Measurements from ENCODE around the gene ZIK1. TPM values are rescaled to one million over a fixed set of nuclear protein-coding genes. Genes with fewer than 3 reads are reported as not detected.

ZIK1 gene
- total and polyA plus RNA-seq, 3 donors from 2014 or later: 8.9 to 21.7 (median 15.1) TPM

DNA sequence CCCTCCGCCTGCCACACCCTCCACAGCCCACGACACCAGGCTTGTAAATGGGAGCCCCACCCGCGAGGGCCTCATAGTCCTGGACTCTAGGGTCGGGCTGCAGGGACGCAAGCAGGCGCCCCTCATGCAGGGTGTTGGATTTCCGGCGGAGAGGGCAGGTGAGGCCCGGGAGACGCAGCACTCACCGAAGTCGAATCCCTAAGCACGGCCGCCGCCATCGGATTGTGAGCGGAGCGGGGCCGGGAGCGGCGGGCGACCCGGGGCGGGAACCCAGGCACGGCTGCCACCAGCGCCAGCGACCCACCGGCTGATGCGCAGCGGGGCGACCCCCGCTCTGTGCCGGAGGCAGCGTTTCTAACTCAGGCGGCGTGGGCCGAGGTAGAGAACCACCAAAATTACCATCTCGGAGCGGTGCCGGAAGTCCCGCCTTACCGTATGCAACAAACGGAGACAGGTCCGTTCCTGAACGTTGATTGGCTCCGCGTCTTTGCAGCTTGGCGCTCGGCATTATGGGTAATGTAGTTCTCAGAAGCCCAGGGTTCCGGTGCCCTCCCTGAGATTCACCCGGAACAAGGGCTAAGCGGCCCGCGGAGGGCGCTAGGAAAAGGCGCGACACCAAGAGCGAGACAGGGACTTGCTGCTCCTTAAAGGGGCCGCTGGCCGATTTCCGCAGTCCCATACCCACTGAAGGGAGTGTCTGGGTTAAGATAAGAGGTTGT is 5.3 kb upstream of the ZIK1 start, which contains the start of gene ZNF416:
Gene ZNF416 (minus strand): TSS at position 425 of the 719 bp plus-strand sequence. CDS start 207 bp downstream, at position 218.
- Histone ChIP-seq H3K4me3 (peak within 1 kb of the TSS; percentile 92 to 95), H3K27me3 (no peaks in the 10 kb centered on the region), H3K27ac (peak within 1 kb of the TSS; percentile 63 to 64), H3K9me3 (no peaks in the 10 kb centered on the region), H3K4me1 (peaks cover 5% of the 10 kb centered on the region), H3K36me3 (ENCODE audit: low read depth, missing control alignments) (no peaks in the 10 kb centered on the region)
- TF ChIP-seq POLR2A (IDR thresholded peaks at IDR 0.05) (no peak), CTCF (IDR thresholded peaks at IDR 0.05) (peak in 1 of 3 experiments; percentile 22)
- DNase-seq: peak; percentile 100
- WGBS, 2 donors: 0 to 7% methylated on average over 3 to 60 of the region's 62 CpGs
- intact Hi-C loops (cut with DNase I; ENCODE audit: low total_unique reads): no loop called here

DNA sequence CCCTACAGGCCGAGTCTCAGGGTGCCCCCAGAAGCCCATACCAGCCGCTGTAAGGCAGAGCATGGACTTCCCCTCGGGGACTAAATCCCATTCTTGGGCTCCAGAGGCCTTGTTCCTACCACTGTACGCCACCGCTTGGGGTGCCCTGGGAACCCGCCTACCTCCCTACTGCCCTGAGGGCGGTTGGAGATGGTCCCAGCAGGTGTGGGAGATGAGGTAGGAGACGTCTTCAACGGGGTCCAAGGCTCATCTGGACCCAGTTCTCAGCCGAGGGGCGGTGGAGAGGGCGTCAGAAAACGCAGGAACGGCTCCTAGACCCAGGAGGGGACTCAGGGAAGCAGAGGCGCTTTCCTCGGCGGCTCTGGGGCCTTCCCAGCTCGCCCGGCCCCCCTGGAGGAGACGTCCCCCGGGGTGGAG is 833 bp upstream of the ZIK1 start:
- no peaks in the 10 kb centered on the region for H3K9me3 ChIP-seq
- no peaks in the 10 kb centered on the region for H3K36me3 ChIP-seq (ENCODE audit: low read depth, missing control alignments)
- 17 to 22% methylated on average over 8 to 21 of the region's 21 CpGs for WGBS, 2 donors
- no peak for DNase-seq
- intact Hi-C loops (cut with DNase I; ENCODE audit: low total_unique reads): no loop called here
- no peaks in the 10 kb centered on the region for H3K4me1 ChIP-seq
- no peak for TF ChIP-seq CTCF (IDR thresholded peaks at IDR 0.05)
- no peak for TF ChIP-seq POLR2A (IDR thresholded peaks at IDR 0.05)
- peak overlapping the region; percentile 55 to 73 for H3K4me3 ChIP-seq
- H3K27ac ChIP-seq: peak overlapping the region in 1 of 2 donors; percentile 28
- no peaks in the 10 kb centered on the region for H3K27me3 ChIP-seq

GRCh38 chr19:57587529-57587928 is 3.6 kb downstream of the ZIK1 start:
- Histone ChIP-seq H3K9me3 (no peaks in the 10 kb centered on the region), H3K4me3 (no peak overlapping the region), H3K36me3 (ENCODE audit: low read depth, missing control alignments) (peaks cover 3% of the 10 kb centered on the region), H3K27ac (no peak overlapping the region), H3K4me1 (no peaks in the 10 kb centered on the region), H3K27me3 (no peaks in the 10 kb centered on the region)
- DNase-seq: no peak
- intact Hi-C loops (cut with DNase I; ENCODE audit: low total_unique reads): no loop called here
- WGBS, 2 donors: 95 to 96% methylated on average over 1 of the region's 1 CpG
- TF ChIP-seq POLR2A (IDR thresholded peaks at IDR 0.05): no peak
- no peak for TF ChIP-seq CTCF (IDR thresholded peaks at IDR 0.05)

DNA sequence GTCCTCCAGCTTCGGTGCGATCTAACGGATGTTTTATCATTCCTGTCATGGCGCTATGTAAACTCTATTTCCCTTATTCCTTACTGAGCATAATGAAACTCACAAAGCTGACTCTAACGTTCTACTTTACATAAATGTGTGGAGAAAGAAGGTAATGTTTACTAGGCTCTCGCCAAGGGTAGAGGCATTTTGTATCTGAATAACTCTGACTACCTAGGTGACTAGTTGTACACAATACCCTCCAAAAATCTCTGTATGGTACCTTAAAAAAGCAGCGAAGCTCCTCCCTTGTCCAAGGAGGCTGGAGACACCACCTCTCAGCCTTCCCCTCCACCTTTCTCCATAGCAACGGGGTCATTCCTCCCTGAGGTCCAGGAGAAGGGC is 15.4 kb downstream of the ZIK1 start:
- no peak for TF ChIP-seq CTCF (IDR thresholded peaks at IDR 0.05)
- no peak for TF ChIP-seq POLR2A (IDR thresholded peaks at IDR 0.05)
- Histone ChIP-seq H3K27me3 (no peaks in the 10 kb centered on the region), H3K27ac (no peak overlapping the region), H3K4me1 (no peaks in the 10 kb centered on the region), H3K36me3 (ENCODE audit: low read depth, missing control alignments) (no peaks in the 10 kb centered on the region), H3K9me3 (no peaks in the 10 kb centered on the region), H3K4me3 (peak overlapping the region; percentile 58 to 77)
- no peak for DNase-seq
- intact Hi-C loops (cut with DNase I; ENCODE audit: low total_unique reads): no loop called here
- 33 to 47% methylated on average over 8 of the region's 8 CpGs for WGBS, 2 donors

Measured in testis (tissue), 3 donors.